Ammon's horn (tissue), 1 donor: ENCODE measurements around the gene TRIM8.

ENCODE experiments used
- DNase-seq: peaks from one replicate; pipeline ENCODE4 v3.0.0-alpha.2; 2016; ENCODE audit warnings: low spot score

Gene TRIM8

DNA sequence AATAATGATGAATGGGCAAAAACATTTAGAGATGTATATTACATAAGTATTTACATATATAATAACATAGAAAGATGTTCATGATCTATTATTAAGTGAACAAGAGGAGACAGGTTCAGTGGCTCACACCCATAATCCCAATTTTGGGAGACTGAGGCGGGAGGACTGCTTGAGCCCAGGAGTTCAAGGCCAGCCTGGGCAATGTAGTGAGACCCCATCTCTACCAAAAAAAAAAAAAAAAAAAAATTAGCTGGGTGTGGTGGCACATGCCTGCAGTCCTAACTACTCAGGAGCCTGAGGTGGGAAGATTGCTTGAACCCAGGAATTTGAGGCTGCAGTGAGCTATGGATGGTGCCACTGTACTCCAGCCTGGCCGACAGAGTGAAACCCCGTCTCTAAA lies 57.5 kb downstream of the TRIM8 start:
- no peak for DNase-seq

DNA sequence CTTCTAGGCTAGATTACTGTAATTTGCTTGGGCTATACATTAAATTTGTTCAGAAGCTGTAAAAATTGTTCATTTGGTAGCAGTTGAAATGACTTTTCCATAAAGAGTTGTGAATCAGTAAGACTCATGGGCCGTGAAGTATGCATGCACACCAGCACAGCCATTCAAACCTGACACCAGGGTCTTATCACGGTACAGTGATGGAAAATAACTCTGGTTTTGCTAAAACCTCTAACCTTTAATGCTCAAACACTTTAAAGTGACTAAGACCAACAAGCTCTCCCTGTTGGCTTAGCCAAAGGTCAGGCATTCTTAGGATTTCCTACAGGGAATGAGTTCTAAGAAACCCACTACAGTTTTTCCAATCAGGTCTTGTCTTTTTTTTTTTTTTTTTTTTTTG lies 58.5 kb downstream of the TRIM8 start:
- DNase-seq = no peak

DNA sequence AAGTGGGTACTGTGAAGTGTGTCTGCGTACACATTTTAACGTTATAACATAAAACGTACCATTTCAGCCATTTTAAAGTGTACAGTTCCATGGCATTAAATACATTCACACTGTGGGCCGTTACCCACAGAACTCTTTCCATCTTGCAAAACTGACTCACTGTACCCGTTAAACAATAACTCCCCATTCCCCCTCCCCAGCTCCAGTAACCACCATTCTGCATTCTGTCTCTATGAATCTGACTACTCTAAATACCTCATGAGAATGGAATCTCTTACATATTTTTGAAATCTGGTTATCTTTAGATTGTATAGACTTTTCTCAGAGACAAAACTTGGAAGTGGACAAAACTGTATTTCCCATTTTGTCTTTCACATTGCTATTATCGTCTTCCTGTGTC lies 60.6 kb downstream of the TRIM8 start:
- no peak for DNase-seq

DNA sequence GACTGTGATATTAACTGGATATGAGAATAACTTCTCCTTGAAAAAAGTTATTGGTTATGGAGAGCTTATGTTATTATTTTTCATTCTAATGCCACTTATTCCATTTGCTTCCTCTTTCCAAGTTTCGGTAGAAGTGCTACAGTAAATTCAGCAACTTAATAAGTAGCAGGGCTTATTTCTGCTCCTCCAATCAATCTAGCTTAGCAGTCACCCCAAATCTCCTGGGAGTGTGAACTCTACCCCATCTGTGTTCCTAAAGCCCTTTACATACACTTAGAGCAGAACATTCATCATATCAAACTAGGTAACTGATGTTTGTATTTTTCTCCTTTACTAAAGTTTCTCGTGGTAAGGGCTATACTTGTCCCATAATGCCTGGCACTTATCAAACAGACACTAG lies 61.3 kb downstream of the TRIM8 start:
- DNase-seq = no peak
